CD14-positive monocyte (primary cell): Measurements from ENCODE around the gene IL21R. TPM values are rescaled to one million over a fixed set of nuclear protein-coding genes. Genes with fewer than 3 reads are reported as not detected.

Experiments
- DNase-seq, 3 donors: peaks; one replicate each; pipeline ENCODE4 v3.0.0-alpha.2; 2011 to 2022
- H2AFZ ChIP-seq: 2 replicates; pipeline ENCODE4 v1.6.0; 2012; ENCODE audit warnings: mild to moderate bottlenecking, low read depth, low read length, inconsistent platforms; ENCODE audit not compliant: insufficient read depth, poor library complexity, severe bottlenecking
- H3K27ac ChIP-seq, 2 donors: 1 replicate in 1 of 2; 2 replicates in 1 of 2; pipeline ENCODE4 v1.5.1; 2012 to 2013; ENCODE audit warnings: low read length in 2 of 2, control low read depth in 1 of 2, inconsistent platforms in 1 of 2, low read depth in 1 of 2, mild to moderate bottlenecking in 1 of 2
- H3K27me3 ChIP-seq, 2 donors: one replicate each; pipeline versions ENCODE4 v1.6.0 to v1.6.1; 2011 to 2013; ENCODE audit warnings: low read length in 2 of 2; ENCODE audit not compliant: control insufficient read depth in 2 of 2, insufficient read depth in 2 of 2
- H3K36me3 ChIP-seq, 2 donors: replicated peaks in 1 of 2; 1 replicate in 1 of 2; 2 replicates in 1 of 2; pipeline versions ENCODE4 v1.5.1 to v1.6.1; 2012 to 2013; ENCODE audit warnings: low read length in 2 of 2, control low read depth in 1 of 2, inconsistent platforms in 1 of 2, mild to moderate bottlenecking in 1 of 2; ENCODE audit not compliant: insufficient read depth in 2 of 2, control insufficient read depth in 1 of 2
- H3K4me1 ChIP-seq, 2 donors: 1 replicate in 1 of 2; 2 replicates in 1 of 2; pipeline versions ENCODE4 v1.5.1 to v1.6.1; 2012 to 2013; ENCODE audit warnings: low read length in 2 of 2, control low read depth in 1 of 2, inconsistent platforms in 1 of 2, mild to moderate bottlenecking in 1 of 2, moderate library complexity in 1 of 2; ENCODE audit not compliant: insufficient read depth in 2 of 2, control insufficient read depth in 1 of 2
- H3K4me2 ChIP-seq: replicated peaks from 2 replicates; pipeline ENCODE3; 2012; ENCODE audit warnings: low read length, moderate library complexity, mild to moderate bottlenecking; ENCODE audit not compliant: poor library complexity, severe bottlenecking; ENCODE audit errors: extremely low read depth
- H3K4me3 ChIP-seq, 3 experiments: fragments of 200-600 bp in 1 of 3; sonication (generic) in 1 of 3; replicated peaks in 1 of 3; 1 replicate in 2 of 3; 2 replicates in 1 of 3; pipeline ENCODE4 v1.5.1; 2011 to 2013; ENCODE audit warnings: low read length in 3 of 3, mild to moderate bottlenecking in 3 of 3, control low read depth in 2 of 3, low read depth in 2 of 3, inconsistent platforms in 1 of 3, moderate library complexity in 1 of 3
- H3K79me2 ChIP-seq: 2 replicates; pipeline ENCODE4 v1.6.0; 2012; ENCODE audit warnings: mild to moderate bottlenecking, control low read depth, inconsistent platforms, low read length, moderate library complexity; ENCODE audit not compliant: insufficient read depth
- H3K9ac ChIP-seq: 2 replicates; pipeline ENCODE4 v1.6.0; 2017; ENCODE audit warnings: low read length, mild to moderate bottlenecking; ENCODE audit not compliant: insufficient read depth, poor library complexity, severe bottlenecking
- H3K9me3 ChIP-seq, 2 donors: replicated peaks in 1 of 2; 1 replicate in 1 of 2; 2 replicates in 1 of 2; pipeline versions ENCODE4 v1.5.1 to v1.6.1; 2012 to 2013; ENCODE audit warnings: low read length in 2 of 2, control low read depth in 1 of 2; ENCODE audit not compliant: control insufficient read depth in 1 of 2, insufficient read depth in 1 of 2
- H4K20me1 ChIP-seq: 2 replicates; pipeline ENCODE4 v1.6.0; 2012; ENCODE audit warnings: mild to moderate bottlenecking, low read length, control low read depth, moderate library complexity; ENCODE audit not compliant: insufficient read depth
- H3K27ac Mint-ChIP-seq, 7 donors: one replicate each; pipeline ENCODE4 v1.8.0; 2020; ENCODE audit warnings: mild to moderate bottlenecking in 7 of 7, mixed read lengths in 7 of 7, moderate library complexity in 6 of 7, inconsistent platforms in 2 of 7
- H3K27me3 Mint-ChIP-seq, 3 donors: one replicate each; pipeline ENCODE4 v1.8.0; 2021 to 2022; ENCODE audit warnings: low read depth in 3 of 3, mild to moderate bottlenecking in 3 of 3, mixed read lengths in 3 of 3, moderate library complexity in 3 of 3, inconsistent platforms in 1 of 3
- H3K36me3 Mint-ChIP-seq, 2 donors: one replicate each; pipeline ENCODE4 v1.8.0; 2020; ENCODE audit warnings: mixed read lengths in 2 of 2, inconsistent platforms in 1 of 2, mild to moderate bottlenecking in 1 of 2
- H3K4me1 Mint-ChIP-seq: one replicate; pipeline ENCODE4 v1.8.0; 2020; ENCODE audit warnings: mild to moderate bottlenecking, mixed read lengths
- H3K4me3 Mint-ChIP-seq, 2 donors: one replicate each; pipeline ENCODE4 v1.8.0; 2020; ENCODE audit warnings: mild to moderate bottlenecking in 2 of 2, mixed read lengths in 2 of 2, moderate library complexity in 1 of 2
- H3K9me3 Mint-ChIP-seq, 7 donors: one replicate each; pipeline ENCODE4 v1.8.0; 2020 to 2022; ENCODE audit warnings: mixed read lengths in 7 of 7, mild to moderate bottlenecking in 6 of 7, moderate library complexity in 6 of 7, inconsistent platforms in 2 of 7
- WGBS: methylation state at CpG from one replicate; pipeline ENCODE4 v1.1.5; 2013; ENCODE audit warnings: missing lambda C conversion rate; ENCODE audit not compliant: insufficient coverage; 5-methylcytosine and 5-hydroxymethylcytosine counted together
- intact Hi-C, 2 donors: fragments of 100-400 bp; cut with micrococcal nuclease; formaldehyde crosslinking; loops; one replicate each; pipeline versions ENCODE4 v1.15.0 to v1.15.1; 2023
- polyA plus RNA-seq, 3 donors: library from polyadenylated mRNA; depleted of rRNA in 1 of 3; unstranded in 2 of 3; stranded (reverse) in 1 of 3; fragments of 300-500 nt in 2 of 3; fragments of >200 nt in 1 of 3; fragmentation: Illumina TruSeq in 2 of 3; gene quantifications; 1 replicate in 2 of 3; 2 replicates in 1 of 3; pipeline ENCODE4 v1.2.3, GENCODE V29; 2012 to 2021
- TF ChIP-seq, protein P1 (sequence below): fragments of 200-600 bp; IDR thresholded peaks from one replicate; pipeline ENCODE4 v1.8.0; 2022; ENCODE audit warnings: antibody characterized with exemption, mild to moderate bottlenecking

The IL21R gene
- polyA plus RNA-seq, 3 donors: 1.0 to 1.7 (median 1.4) TPM

DNA sequence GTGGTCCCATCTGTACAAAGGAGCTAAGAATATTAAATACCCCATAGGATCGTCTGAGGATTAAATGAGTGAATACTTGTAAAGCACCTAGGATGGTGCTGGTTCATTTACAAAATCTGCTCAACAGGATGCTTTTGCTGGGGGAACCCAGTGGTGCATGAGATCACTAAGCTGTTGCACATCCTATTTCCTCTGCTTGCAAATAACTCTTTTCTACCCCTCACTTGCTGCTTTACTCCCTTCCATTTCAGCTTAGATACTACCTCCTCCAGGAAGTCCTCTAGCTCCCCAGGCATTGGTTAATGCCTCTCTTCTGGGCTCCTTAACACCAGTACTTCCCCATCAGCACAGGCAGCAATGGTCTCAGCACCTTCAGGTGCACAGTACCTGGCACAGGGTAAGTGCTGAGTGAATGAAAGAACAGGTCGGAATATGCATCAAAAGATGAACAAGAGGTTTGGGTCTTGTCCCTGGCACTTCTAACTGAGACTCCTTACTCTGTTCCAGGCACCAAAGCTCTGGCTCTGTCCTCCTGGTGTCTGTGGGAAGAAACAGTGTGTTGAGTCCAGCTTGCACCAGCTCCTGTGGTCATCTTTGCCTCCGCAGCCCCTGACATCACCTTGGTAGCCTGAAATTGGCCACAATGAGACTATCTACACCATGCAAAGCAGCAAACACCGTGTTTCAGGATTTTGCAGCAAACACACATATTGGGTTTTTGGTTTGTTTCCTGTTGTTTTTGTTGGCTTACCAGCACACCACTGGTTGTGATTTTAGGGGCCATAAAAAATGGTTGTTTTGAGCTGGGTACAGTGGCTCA, 24.1 kb upstream of the IL21R start:
- TF ChIP-seq, protein P1, sequence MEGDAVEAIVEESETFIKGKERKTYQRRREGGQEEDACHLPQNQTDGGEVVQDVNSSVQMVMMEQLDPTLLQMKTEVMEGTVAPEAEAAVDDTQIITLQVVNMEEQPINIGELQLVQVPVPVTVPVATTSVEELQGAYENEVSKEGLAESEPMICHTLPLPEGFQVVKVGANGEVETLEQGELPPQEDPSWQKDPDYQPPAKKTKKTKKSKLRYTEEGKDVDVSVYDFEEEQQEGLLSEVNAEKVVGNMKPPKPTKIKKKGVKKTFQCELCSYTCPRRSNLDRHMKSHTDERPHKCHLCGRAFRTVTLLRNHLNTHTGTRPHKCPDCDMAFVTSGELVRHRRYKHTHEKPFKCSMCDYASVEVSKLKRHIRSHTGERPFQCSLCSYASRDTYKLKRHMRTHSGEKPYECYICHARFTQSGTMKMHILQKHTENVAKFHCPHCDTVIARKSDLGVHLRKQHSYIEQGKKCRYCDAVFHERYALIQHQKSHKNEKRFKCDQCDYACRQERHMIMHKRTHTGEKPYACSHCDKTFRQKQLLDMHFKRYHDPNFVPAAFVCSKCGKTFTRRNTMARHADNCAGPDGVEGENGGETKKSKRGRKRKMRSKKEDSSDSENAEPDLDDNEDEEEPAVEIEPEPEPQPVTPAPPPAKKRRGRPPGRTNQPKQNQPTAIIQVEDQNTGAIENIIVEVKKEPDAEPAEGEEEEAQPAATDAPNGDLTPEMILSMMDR: no peak
- H3K9me3 Mint-ChIP-seq: peaks cover 0 to 2% (median 0%) of the 10 kb centered on the region in 7 donors
- Histone ChIP-seq H4K20me1 (no peaks in the 10 kb centered on the region), H3K79me2 (no peaks in the 10 kb centered on the region), H3K9ac (no peak overlapping the region), H3K9me3 (no peaks in the 10 kb centered on the region), H3K27me3 (no peaks in the 10 kb centered on the region), H3K27ac (no peak overlapping the region), H2AFZ (no peak overlapping the region), H3K4me1 (peaks cover 58 to 62% of the 10 kb centered on the region in 2 donors), H3K4me3 (no peak overlapping the region), H3K36me3 (no peaks in the 10 kb centered on the region), H3K4me2 (no peak overlapping the region)
- intact Hi-C loops: no loop called here
- WGBS: 100% methylated on average over 2 of the region's 4 CpGs
- H3K4me1 Mint-ChIP-seq: peaks cover 36% of the 10 kb centered on the region
- H3K36me3 Mint-ChIP-seq: no peaks in the 10 kb centered on the region
- no peak overlapping the region for H3K4me3 Mint-ChIP-seq
- H3K27ac Mint-ChIP-seq: peak overlapping the region in 4 of 7 donors; percentile 29 to 81 (median 49)
- no peak for DNase-seq
- H3K27me3 Mint-ChIP-seq: peaks cover 0 to 7% (median 3%) of the 10 kb centered on the region in 3 donors

DNA sequence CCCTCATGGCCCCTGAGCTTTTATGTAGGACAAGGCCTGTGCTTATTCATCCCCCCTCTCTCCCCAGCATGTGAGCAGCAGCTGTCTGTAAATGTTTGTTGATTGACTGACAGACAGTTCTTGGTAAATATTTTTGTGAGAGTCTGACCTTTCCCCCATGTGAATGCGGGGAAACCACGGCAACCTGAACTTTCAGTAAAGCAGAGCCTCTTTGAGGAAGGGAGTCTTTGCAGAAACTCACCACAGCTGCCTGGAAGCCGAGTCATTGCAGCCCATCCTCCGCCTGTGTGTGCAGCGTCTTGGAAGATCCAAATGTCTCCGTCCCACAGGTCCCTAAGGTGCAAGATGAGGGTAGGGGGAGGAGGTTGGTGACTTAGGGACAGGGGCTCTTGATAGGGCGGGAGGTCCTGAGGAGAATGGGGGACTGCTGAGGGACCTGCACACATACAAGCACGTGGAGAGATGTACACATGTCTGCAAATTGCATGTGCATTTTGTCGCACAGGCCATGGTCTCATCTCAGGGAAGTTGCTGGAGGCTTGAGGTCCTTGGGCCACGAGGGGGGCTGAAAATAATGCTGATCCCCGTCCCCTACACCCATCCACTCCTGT, 23.0 kb upstream of the IL21R start:
- H3K27ac Mint-ChIP-seq: peak overlapping the region in 5 of 7 donors; percentile 46 to 79 (median 62)
- peak overlapping the region; percentile 15 for H3K4me2 ChIP-seq
- H3K4me3 Mint-ChIP-seq: peak overlapping the region in 1 of 2 donors; percentile 16
- peak overlapping the region; percentile 2 for H2AFZ ChIP-seq
- H3K4me1 Mint-ChIP-seq: peaks cover 47% of the 10 kb centered on the region
- DNase-seq: no peak
- peaks cover 58 to 62% of the 10 kb centered on the region in 2 donors for H3K4me1 ChIP-seq
- intact Hi-C loops: no loop called here
- H4K20me1 ChIP-seq: no peaks in the 10 kb centered on the region
- no peaks in the 10 kb centered on the region for H3K79me2 ChIP-seq
- no peaks in the 10 kb centered on the region for H3K36me3 Mint-ChIP-seq
- H3K27me3 ChIP-seq: no peaks in the 10 kb centered on the region
- WGBS: 47% methylated on average over 7 of the region's 11 CpGs
- H3K36me3 ChIP-seq: no peaks in the 10 kb centered on the region
- H3K4me3 ChIP-seq: no peak overlapping the region
- peak overlapping the region in 1 of 2 donors; percentile 51 for H3K27ac ChIP-seq
- peaks cover 0 to 7% (median 3%) of the 10 kb centered on the region in 3 donors for H3K27me3 Mint-ChIP-seq
- TF ChIP-seq, protein P1: no peak
- no peak overlapping the region for H3K9ac ChIP-seq
- no peaks in the 10 kb centered on the region for H3K9me3 ChIP-seq
- peaks cover 0 to 4% (median 1%) of the 10 kb centered on the region in 7 donors for H3K9me3 Mint-ChIP-seq
